Endothelial cell of umbilical vein (primary cell): ENCODE measurements around the gene IL1R1. TPM values are rescaled to one million over a fixed set of nuclear protein-coding genes. Genes with fewer than 3 reads are reported as not detected.

Source experiments
- BruUV-seq: library from RNA; stranded (reverse); fragments of 400-500 nt; replicated peaks from 2 replicates; lab custom pipeline; 2021; lab: Mats Ljungman, UMichigan
- CTCF ChIA-PET: fragments of 300-600, 350-600 bp; sonication (Branson Sonifier 250); formaldehyde crosslinking; loops from one replicate; lab custom pipeline; 2021; ENCODE audit warnings: antibody characterized with exemption, inconsistent platforms; lab: Charles Lee
- POLR2A ChIA-PET: fragments of 300-600, 350-600 bp; sonication (Branson Sonifier 250); formaldehyde crosslinking; loops from one replicate; lab custom pipeline; 2021; ENCODE audit warnings: antibody characterized with exemption, inconsistent platforms; lab: Charles Lee
- DNase-seq: peaks from one replicate; pipeline ENCODE4 v3.0.0-alpha.2; 2011; ENCODE audit warnings: low read depth, low spot score
- FAIRE-seq: peaks from 2 replicates; lab custom pipeline; 2011; peaks lifted over from hg19 to GRCh38; lab: Jason Lieb, UNC
- H2AFZ ChIP-seq: 2 replicates; pipeline ENCODE4 v1.6.0; 2012; ENCODE audit warnings: low read depth, low read length, control low read depth, inconsistent platforms
- H3K27ac ChIP-seq: 2 replicates; pipeline ENCODE4 v1.5.1; 2011; ENCODE audit warnings: low read depth, mild to moderate bottlenecking, control low read depth, low read length, moderate library complexity; ENCODE audit not compliant: insufficient read depth
- H3K27me3 ChIP-seq, 2 experiments: 2 replicates each; pipeline versions ENCODE4 v1.6.0 to v1.6.1; 2011; ENCODE audit warnings: low read length in 2 of 2, mixed read lengths in 1 of 2; ENCODE audit not compliant: control insufficient read depth in 2 of 2, insufficient read depth in 2 of 2
- H3K36me3 ChIP-seq, 2 experiments: 2 replicates in 1 of 2; 3 replicates in 1 of 2; pipeline ENCODE4 v1.5.1; 2011; ENCODE audit warnings: low read length in 2 of 2, mild to moderate bottlenecking in 1 of 2, moderate library complexity in 1 of 2; ENCODE audit not compliant: control insufficient read depth in 2 of 2, insufficient read depth in 2 of 2; ENCODE audit errors: extremely low read depth in 1 of 2
- H3K4me1 ChIP-seq: 3 replicates; pipeline ENCODE4 v1.5.1; 2011; ENCODE audit warnings: mild to moderate bottlenecking, low read length; ENCODE audit not compliant: control insufficient read depth, insufficient read depth; ENCODE audit errors: extremely low read depth
- H3K4me2 ChIP-seq: 2 replicates; pipeline ENCODE4 v1.6.1; 2011; ENCODE audit warnings: low read length, control low read depth, mixed read lengths; ENCODE audit not compliant: insufficient read depth
- H3K4me3 ChIP-seq, 3 experiments: fragments of 200-600 bp in 1 of 3; sonication (generic), shearing (Covaris generic) in 1 of 3; replicated peaks in 1 of 3; 2 replicates each; pipeline ENCODE4 v1.5.1; 2011 to 2016; ENCODE audit warnings: control low read depth in 3 of 3, low read length in 3 of 3, mild to moderate bottlenecking in 2 of 3, inconsistent platforms in 1 of 3, low read depth in 1 of 3, moderate library complexity in 1 of 3; ENCODE audit not compliant: insufficient read depth in 1 of 3
- H3K79me2 ChIP-seq: 2 replicates; pipeline ENCODE4 v1.6.0; 2012; ENCODE audit warnings: low read length, inconsistent platforms; ENCODE audit not compliant: control insufficient read depth, insufficient read depth
- H3K9ac ChIP-seq: replicated peaks from 2 replicates; pipeline ENCODE3; 2011; ENCODE audit warnings: low read length, control low read depth; ENCODE audit not compliant: insufficient read depth; ENCODE audit errors: extremely low read depth
- H3K9me1 ChIP-seq: replicated peaks from 3 replicates; pipeline ENCODE4 v1.6.0; 2011; ENCODE audit warnings: mild to moderate bottlenecking, low read length; ENCODE audit not compliant: control insufficient read depth, insufficient read depth; ENCODE audit errors: extremely low read depth
- H3K9me3 ChIP-seq: replicated peaks from 2 replicates; pipeline ENCODE4 v1.5.1; 2012; ENCODE audit warnings: low read length, inconsistent platforms; ENCODE audit not compliant: control insufficient read depth, insufficient read depth
- H4K20me1 ChIP-seq: replicated peaks from 2 replicates; pipeline ENCODE3; 2011; ENCODE audit warnings: mild to moderate bottlenecking, low read length; ENCODE audit not compliant: control insufficient read depth, insufficient read depth; ENCODE audit errors: extremely low read depth
- CTCF ChIP-seq, 2 donors: IDR thresholded peaks; 1 replicate in 1 of 2; 2 replicates in 1 of 2; pipeline ENCODE4 v1.5.1; 2011; ENCODE audit warnings: low read length in 2 of 2, mild to moderate bottlenecking in 2 of 2, moderate library complexity in 2 of 2, control low read depth in 1 of 2, inconsistent platforms in 1 of 2, low read depth in 1 of 2; ENCODE audit not compliant: insufficient read depth in 1 of 2; ENCODE audit errors: extremely low read depth in 1 of 2
- EZH2 ChIP-seq: IDR thresholded peaks from 2 replicates; pipeline ENCODE4 v1.6.1; 2012; ENCODE audit warnings: borderline replicate concordance, low read depth, mild to moderate bottlenecking, moderate library complexity, low read length, inconsistent platforms; ENCODE audit not compliant: severe bottlenecking
- FOS ChIP-seq: IDR thresholded peaks from 2 replicates; pipeline ENCODE4 v1.6.1; 2011; ENCODE audit warnings: mild to moderate bottlenecking, low read length, moderate library complexity, borderline replicate concordance; ENCODE audit not compliant: insufficient read depth
- GATA2 ChIP-seq: IDR thresholded peaks from 2 replicates; pipeline ENCODE4 v1.7.0; 2011; ENCODE audit warnings: low read depth, mild to moderate bottlenecking, moderate library complexity, mixed read lengths, low read length; ENCODE audit not compliant: insufficient read length, insufficient read depth
- JUN ChIP-seq: IDR thresholded peaks from 2 replicates; pipeline ENCODE4 v1.6.1; 2011; ENCODE audit warnings: borderline replicate concordance, low read depth; ENCODE audit not compliant: insufficient read length, insufficient read depth
- MAX ChIP-seq: IDR thresholded peaks from 2 replicates; pipeline ENCODE4 v1.6.1; 2011; ENCODE audit not compliant: insufficient read depth, insufficient read length
- MYC ChIP-seq: IDR thresholded peaks from one replicate; pipeline ENCODE4 v1.6.1; 2011; ENCODE audit warnings: mild to moderate bottlenecking, low read depth, low read length
- POLR2A ChIP-seq: IDR thresholded peaks from 2 replicates; pipeline ENCODE4 v1.6.1; 2012; ENCODE audit warnings: low read depth, mild to moderate bottlenecking, control low read depth, low read length
- POLR2AphosphoS5 ChIP-seq: IDR thresholded peaks from 2 replicates; pipeline ENCODE4 v1.6.1; 2012; ENCODE audit warnings: low read depth, mild to moderate bottlenecking, control low read depth, low read length, moderate library complexity; ENCODE audit not compliant: insufficient read depth
- dilution Hi-C: fragments of 300-500 bp; cut with MboI; formaldehyde crosslinking; loops from one replicate; pipeline ENCODE4 v1.15.0; 2019; ENCODE audit warnings: low sequenced_read_pairs; ENCODE audit not compliant: extremely low pct_ligation_motif_present
- intact Hi-C: fragments of 100-400 bp; cut with micrococcal nuclease; formaldehyde crosslinking; loops from one replicate; pipeline ENCODE4 v1.10.0; 2022
- polyA plus RNA-seq, 4 experiments: library from polyadenylated mRNA; depleted of rRNA in 3 of 4; stranded (reverse) in 3 of 4; unstranded in 1 of 4; fragments of >200 nt; gene quantifications; 2 replicates each; pipeline versions ENCODE4 v1.2.1 to v1.2.3, GENCODE V29; 2011 to 2012; ENCODE audit warnings: missing spikeins in 1 of 4
- total RNA-seq: library from RNA; stranded (reverse); gene quantifications from 2 replicates; pipeline ENCODE4 v1.2.3, GENCODE V29; 2021

The IL1R1 gene
- total and polyA plus RNA-seq, 2 donors (not counting 3 experiments of a cell fraction or from before 2014, with no cell fraction given): 5.4 to 5.5 TPM

- DNase-seq: no peak
- no peaks in the 10 kb centered on the region for H4K20me1 ChIP-seq
- no peak overlapping the region for H3K4me2 ChIP-seq
- no peak overlapping the region for H3K27ac ChIP-seq
- dilution Hi-C loops (no loop called here), intact Hi-C loops (no loop called here)
- no peak for TF ChIP-seq JUN
- no peak for TF ChIP-seq FOS
- TF ChIP-seq CTCF (IDR thresholded peaks at IDR 0.05; ENCODE audit: extremely low read depth in 1 of 2, insufficient read depth in 1 of 2, low read depth in 1 of 2, low read length in 2 of 2): no peak
- no peak for TF ChIP-seq POLR2A
- TF ChIP-seq MYC: no peak
- no peak for TF ChIP-seq GATA2
- TF ChIP-seq MAX: no peak
- TF ChIP-seq EZH2: no peak
- no peak for TF ChIP-seq POLR2AphosphoS5
- H3K9ac ChIP-seq: no peak overlapping the region
- POLR2A ChIA-PET: no interaction called here
- no peak overlapping the region for H3K4me3 ChIP-seq
- BruUV-seq: no TSS peak
- no peaks in the 10 kb centered on the region for H3K27me3 ChIP-seq
- H3K4me1 ChIP-seq: no peaks in the 10 kb centered on the region
- H3K9me3 ChIP-seq: no peaks in the 10 kb centered on the region
- H3K36me3 ChIP-seq: peaks cover 0 to 3% of the 10 kb centered on the region in 2 experiments
- CTCF ChIA-PET: interaction anchor here (1.2 kb wide), 4 partner anchors 77 to 139 kb away, joined by 3 to 5 read pairs (median 4); no protein-coding TSS in a partner anchor
- H3K9me1 ChIP-seq: no peaks in the 10 kb centered on the region
- H3K79me2 ChIP-seq: no peaks in the 10 kb centered on the region
- FAIRE-seq: no peak
- no peak overlapping the region for H2AFZ ChIP-seq
These were observed 16.7 kb downstream of the IL1R1 start for GRCh38 chr2:102159295-102159694.
